ENCODE results near the gene ZNF814.
"Not testable (repeated sequence)": the region's sequence is repeated elsewhere in the genome, so short reads cannot be mapped to it uniquely, and the experiment has no call there.

The ZNF814 gene

GRCh38 chr19:57872450-57872849 is 16.4 kb downstream of the ZNF814 start:
- H3K27ac ChIP-seq: no peak overlapping the region
- TF ChIP-seq CTCF (conservative IDR thresholded peaks at IDR 0.05): no peak

GRCh38 chr19:57870225-57870624 is 18.6 kb downstream of the ZNF814 start:
- TF ChIP-seq CTCF (conservative IDR thresholded peaks at IDR 0.05): no peak
- H3K27ac ChIP-seq: no peak overlapping the region

- H3K27ac ChIP-seq: not testable (repeated sequence)
Observed at GRCh38 chr19:57869655-57870054, 19.2 kb downstream of the ZNF814 start.

GRCh38 chr19:57867868-57868492 is 20.9 kb downstream of the ZNF814 start:
- no peak for TF ChIP-seq CTCF (conservative IDR thresholded peaks at IDR 0.05)
- H3K27ac ChIP-seq: no peak overlapping the region

- not testable (repeated sequence) for H3K27ac ChIP-seq
Observed at GRCh38 chr19:57862351-57862750, 26.5 kb downstream of the ZNF814 start.

- H3K27ac ChIP-seq: not testable (repeated sequence)
Observed at GRCh38 chr19:57854117-57854516, 34.7 kb downstream of the ZNF814 start.

- H3K27ac ChIP-seq: peak overlapping the region; percentile 94
Observed at GRCh38 chr19:57851812-57852603, 36.8 kb downstream of the ZNF814 start.

- peak overlapping the region; percentile 94 for H3K27ac ChIP-seq
- no peak for TF ChIP-seq CTCF (conservative IDR thresholded peaks at IDR 0.05)
Observed at GRCh38 chr19:57850553-57851017, 38.3 kb downstream of the ZNF814 start.

- H3K27ac ChIP-seq: peak within 1 kb of the TSS; percentile 94
Observed at GRCh38 chr19:57849666-57850473, 39.0 kb downstream of the ZNF814 start, which contains the start of gene ZNF587. ZNF587 (plus strand) TSS chr19:57849859; CDS start chr19:57850039, 180 bp downstream.

GRCh38 chr19:57849162-57849665 is 39.6 kb downstream of the ZNF814 start:
- H3K27ac ChIP-seq: peak overlapping the region; percentile 94

GRCh38 chr19:57847164-57847563 is 41.7 kb downstream of the ZNF814 start:
- H3K27ac ChIP-seq: not testable (repeated sequence)

Measured in VCaP (cell line).